Measurements from ENCODE around the gene CLDN20.
"Not testable (repeated sequence)": the region's sequence is repeated elsewhere in the genome, so short reads cannot be mapped to it uniquely, and the experiment has no call there.

The CLDN20 gene

DNA sequence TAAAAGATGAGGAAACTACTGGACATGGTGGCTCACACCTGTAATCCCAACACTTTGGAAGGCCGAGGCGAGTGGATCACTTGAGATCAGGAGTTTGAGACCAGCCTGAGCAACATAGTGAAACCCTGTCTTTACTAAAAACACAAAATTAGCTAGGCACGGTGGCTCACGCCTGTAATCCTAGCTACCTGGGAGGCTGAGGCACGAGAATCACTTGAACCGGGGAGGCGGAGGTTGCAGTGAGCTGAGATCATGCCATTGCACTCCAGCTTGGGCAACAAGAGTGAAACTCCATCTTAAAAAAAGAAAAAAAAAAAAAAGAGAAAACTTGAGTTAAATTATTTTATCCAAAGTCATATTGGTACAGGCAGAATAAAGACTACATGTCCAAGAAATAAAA, 49.1 kb downstream of the CLDN20 start:
- DNase-seq (ENCODE audit: low read depth), result not testable (repeated sequence)

DNA sequence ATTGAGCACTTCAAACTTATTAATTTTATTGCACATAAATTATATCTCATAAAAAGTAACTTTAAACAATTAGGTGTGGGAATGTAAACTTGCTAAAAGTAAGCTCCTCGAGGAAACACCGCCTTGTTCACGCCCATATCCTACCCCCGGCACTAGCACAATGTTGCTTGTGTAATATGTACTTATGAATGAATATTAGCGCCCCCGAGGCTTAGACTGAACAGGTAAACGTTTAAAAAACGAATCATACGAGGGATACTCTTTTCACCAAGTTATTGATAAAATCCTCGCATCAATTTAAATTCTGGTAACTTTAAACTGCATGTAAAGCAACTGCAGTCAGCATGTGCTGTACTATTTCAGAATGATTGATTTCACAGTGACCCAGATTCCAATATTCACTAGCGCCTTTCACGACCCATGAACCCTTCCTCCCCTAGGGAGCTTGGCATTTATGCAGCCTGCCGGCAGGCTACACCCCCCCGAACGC, 49.8 kb downstream of the CLDN20 start:
- no peak for DNase-seq (ENCODE audit: low read depth)

DNA sequence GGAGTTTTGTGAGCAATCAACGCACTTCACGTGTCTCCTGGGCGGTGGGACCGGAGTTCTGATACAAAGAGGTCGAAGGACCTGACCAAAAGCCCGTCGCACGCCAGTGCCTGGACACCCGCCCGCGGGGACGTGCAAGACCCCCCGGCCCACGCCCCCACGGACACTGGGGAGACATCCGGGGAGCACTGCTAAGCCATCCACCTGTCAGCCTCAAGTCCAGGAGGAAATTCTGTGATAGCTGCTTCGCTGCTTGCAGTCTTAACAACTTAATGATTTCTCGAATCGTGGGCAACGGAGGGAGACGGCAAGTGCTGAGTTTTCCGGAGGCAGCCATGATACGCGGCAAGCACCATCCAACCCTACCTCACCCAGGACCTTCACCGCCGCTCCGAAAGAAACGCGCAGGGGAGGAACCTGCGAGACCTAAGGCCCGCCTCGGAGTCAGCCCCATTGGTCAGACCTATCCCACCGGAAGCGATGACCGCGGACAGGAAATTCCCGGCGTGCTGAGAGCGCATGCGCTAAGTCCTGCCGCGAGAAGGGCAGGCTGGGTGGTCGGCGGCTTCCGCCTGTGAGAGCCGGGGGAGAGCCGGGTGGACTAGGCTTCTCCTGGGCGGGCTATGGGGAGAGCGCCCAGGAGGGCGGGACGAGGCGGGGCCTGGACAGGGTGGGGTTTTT, 50.4 kb downstream of the CLDN20 start, which contains the start of gene TFB1M:
TFB1M (minus strand) TSS at position 393 of the 681 bp plus-strand sequence; CDS start at position 337, 56 bp downstream.
- DNase-seq (ENCODE audit: low read depth), result peak; percentile 96

DNA sequence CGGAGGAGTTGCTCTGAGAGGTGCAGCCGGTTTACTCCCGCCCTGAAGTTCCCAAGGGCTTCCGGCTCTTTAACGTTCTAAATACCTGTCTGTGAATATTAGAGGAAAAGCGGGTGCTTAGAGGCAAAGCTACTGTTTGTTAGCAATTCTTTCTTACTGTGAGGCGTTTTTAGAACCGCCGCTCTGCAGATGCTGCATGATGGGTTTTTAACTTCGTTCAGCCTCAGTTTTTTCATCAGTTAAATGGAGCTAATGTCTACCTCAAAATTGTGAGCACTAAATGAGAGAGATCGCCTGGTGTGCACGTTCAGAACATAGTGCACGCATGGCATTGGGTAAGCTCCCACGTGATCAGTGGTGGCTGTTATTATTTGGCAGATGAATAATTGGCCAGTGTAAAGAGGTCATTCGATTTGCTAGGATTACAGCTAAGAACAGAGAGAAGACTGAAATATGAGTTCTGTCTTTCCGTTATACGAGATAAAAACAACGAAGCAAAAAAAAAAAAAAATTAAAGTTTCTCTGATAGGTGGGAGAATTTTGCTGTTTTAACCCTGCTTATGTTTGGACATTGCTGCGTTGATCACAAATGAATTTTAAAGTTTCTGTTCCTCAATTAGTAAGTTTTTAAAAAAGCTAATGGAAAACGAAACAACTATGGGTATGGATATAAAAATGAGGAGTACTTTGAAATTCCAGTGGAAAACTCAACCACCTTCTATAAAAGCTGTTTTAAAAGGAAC, 51.1 kb downstream of the CLDN20 start:
- DNase-seq (ENCODE audit: low read depth), result peak; percentile 77

DNA sequence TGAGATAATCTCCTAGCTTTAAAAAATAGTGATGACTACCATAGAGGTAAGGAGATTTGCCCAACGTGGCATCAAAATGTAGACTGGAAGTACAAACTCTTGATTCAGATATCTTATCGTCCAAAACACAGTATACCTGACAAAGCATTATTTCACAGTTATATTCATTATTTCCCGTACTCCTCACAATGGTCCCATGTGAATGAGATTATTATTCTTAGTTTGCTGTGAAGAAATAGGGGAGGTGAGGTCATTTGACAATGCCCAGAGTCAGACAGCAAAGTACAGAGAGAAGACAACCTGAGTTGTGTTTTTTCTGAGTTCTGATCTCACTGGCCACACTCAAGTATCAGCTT, 51.7 kb downstream of the CLDN20 start:
- DNase-seq (ENCODE audit: low read depth), result no peak

DNA sequence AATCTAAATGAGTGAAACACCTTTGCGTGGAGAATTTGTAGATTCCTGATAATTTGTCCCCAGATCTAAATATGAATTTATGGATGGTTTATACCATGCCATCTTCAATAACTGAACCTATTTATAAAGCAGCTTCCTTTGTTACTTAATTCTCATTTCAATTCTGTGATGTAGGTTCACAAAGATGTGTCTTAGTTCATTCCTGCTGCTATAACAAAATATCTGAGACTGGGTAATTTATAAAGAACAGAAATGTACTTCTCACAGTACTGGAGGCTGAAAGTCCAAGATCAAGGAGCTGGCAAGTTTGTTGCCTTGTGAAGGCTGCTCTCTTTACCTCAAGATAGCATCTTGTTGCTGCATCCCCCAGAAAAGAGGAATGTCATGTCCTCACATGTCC, 52.6 kb downstream of the CLDN20 start:
- DNase-seq (ENCODE audit: low read depth), result no peak

DNA sequence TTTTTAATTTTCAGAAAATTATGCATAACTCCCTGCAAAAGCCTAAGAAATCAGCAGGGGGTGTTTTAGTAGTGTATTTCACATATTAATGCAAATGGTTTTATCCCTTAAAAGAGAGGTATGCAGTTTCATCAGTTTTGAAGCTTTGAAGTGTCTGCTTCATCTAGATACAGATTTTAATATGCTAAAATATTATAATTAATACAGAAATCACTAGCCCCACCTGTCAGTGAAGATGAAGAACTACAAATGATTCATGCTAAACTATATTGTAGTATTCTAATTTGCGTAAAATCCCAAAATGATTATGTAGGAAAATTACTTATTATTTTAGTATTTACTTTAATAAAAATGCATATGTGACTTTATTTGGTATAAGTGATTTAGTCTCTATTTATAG, 53.4 kb downstream of the CLDN20 start:
- DNase-seq (ENCODE audit: low read depth), result no peak

DNA sequence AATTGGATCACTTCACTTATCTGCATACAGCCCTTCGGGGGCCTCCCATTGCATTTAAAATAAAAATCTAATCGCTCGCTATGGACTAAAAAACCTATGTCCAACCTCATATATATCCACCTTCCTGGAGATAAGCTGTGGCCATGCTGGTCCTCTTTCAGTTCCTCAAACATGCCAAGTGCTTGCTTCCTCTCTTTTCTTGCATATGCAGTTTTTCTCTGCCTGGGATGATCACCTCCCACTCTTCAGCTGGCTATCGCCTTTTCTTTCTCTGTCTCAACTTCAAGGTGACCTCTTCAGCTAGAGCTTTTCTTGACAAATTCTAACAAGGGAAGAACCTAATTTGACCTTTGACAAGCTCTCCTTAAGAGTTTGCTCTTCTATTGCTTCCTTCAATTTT, 56.1 kb downstream of the CLDN20 start:
- no peak for DNase-seq (ENCODE audit: low read depth)

DNA sequence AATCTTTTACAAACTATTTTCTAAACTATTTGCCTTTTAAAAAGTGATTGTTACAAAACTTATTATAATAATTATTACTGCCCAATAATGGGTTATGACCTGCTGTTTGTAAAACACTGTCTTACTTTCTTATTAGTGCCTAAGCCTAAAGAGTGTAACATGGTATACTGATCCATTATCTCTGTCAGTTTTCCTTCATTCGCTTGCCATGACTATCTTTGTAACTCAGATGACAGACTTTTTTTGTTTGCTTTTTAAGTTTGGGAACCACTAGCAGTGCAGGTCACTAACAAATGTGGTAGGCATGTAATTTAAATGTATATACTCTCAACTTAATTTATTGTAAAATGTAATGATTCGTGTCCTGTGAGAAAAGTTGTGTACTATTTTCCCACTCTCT, 60.4 kb downstream of the CLDN20 start:
- no peak for DNase-seq (ENCODE audit: low read depth)

DNA sequence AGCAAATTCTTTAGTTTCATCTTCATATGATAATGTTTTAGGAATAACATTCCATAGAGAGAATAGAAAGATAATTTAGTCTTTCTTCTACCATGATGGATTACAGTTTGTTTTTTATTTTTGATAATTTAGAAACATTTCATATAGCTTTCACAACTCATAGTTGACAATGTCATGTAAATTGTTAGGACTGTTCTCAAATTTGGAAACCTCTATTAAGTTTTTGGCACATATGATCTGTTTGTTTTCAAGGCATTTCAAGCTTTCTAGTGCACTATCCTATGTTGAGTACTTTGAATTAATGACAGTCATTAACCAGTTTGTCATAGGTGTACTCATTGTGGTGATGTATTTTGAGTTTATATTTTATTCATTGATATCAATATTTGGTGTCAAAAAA, 61.2 kb downstream of the CLDN20 start:
- no peak for DNase-seq (ENCODE audit: low read depth)

DNA sequence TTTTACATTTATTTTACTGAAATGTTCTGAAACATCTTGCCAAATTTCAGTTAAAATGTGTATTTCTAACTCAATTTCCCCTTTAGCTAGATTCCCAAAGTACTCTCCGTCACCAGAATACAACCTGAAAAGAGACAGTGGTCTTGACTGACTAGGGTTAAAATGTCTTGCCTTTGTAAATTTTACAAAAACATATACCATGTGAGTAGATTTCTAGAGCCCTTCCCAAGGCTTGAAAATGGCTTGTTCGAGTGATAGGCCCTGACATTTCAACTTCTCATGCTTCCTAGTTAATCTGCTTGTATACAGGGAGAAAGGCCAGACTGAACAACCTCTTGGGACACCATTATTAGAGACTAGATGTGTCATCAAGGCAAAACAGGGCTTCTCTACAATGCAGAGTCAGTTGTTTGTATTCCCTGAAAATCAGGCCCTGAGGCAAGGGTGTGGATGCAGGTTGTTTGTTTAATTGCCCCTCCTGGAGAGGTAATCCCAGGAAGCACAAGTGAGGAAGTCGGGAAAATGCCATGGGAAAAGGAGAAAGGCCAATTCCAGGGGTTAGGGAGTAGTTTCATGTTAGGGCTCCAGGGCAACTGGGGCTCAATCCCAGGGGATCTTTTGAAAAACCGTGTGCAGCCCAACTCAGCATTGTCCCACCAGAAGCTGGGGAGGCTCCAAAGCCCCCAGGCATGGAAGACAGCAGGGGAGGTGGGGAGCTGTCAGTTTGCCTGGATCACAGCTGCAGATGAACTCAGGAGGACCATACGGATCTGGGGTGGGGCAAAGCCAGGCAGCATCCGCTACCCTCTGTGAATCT, 62.1 kb downstream of the CLDN20 start:
- no peak for DNase-seq (ENCODE audit: low read depth)

All from stromal cell of bone marrow (primary cell).